HepG2 (cell line): Measurements from ENCODE around the gene KIF27. TPM values are rescaled to one million over a fixed set of nuclear protein-coding genes. Genes with fewer than 3 reads are reported as not detected.
A peak's percentile ranks its signal among the peaks of the same experiment; 100 is the strongest.

Experiments used
- ELF3 ChIP-seq: IDR thresholded peaks from 2 replicates; pipeline ENCODE4 v1.6.1; 2016; ENCODE audit warnings: missing genetic modification reagents, missing compliant biosample characterization
- FOSL2 ChIP-seq: sonication (generic); formaldehyde crosslinking; IDR thresholded peaks from 2 replicates; pipeline ENCODE4 v1.4.0; 2020; ENCODE audit warnings: missing genetic modification reagents
- FOXO4 ChIP-seq: sonication (generic); formaldehyde crosslinking; conservative IDR thresholded peaks from 2 replicates; pipeline ENCODE4 v1.8.1; 2023; ENCODE audit warnings: missing genetic modification reagents
- HMG20A ChIP-seq: IDR thresholded peaks from 2 replicates; pipeline ENCODE4 v1.6.1; 2016; ENCODE audit warnings: borderline replicate concordance
- HMG20B ChIP-seq: conservative IDR thresholded peaks from 2 replicates; pipeline ENCODE4 v1.6.1; 2016; ENCODE audit warnings: missing genetic modification reagents, missing compliant biosample characterization
- HNF4A ChIP-seq: sonication (generic); formaldehyde crosslinking; IDR thresholded peaks from 2 replicates; pipeline ENCODE4 v1.4.0; 2020; ENCODE audit warnings: missing genetic modification reagents
- HNRNPLL ChIP-seq: fragments of 200-400 bp; formaldehyde crosslinking; IDR thresholded peaks from 2 replicates; pipeline ENCODE4 v1.6.1; 2017; ENCODE audit warnings: mild to moderate bottlenecking, low read depth, low read length; ENCODE audit not compliant: poor library complexity, severe bottlenecking
- KAT8 ChIP-seq: IDR thresholded peaks from 2 replicates; pipeline ENCODE4 v1.6.1; 2016; ENCODE audit warnings: missing genetic modification reagents, missing compliant biosample characterization
- LCORL ChIP-seq, 2 experiments: fragments of 450-650 bp in 1 of 2; sonication (generic) in 1 of 2; formaldehyde crosslinking in 1 of 2; IDR thresholded peaks; 2 replicates each; pipeline versions ENCODE4 v1.5.0 to v1.6.1; 2017 to 2020; ENCODE audit warnings: antibody characterized with exemption in 1 of 2, missing genetic modification reagents in 1 of 2
- NPAS2 ChIP-seq: sonication (generic); formaldehyde crosslinking; IDR thresholded peaks from 2 replicates; pipeline ENCODE4 v1.8.0; 2022; ENCODE audit warnings: mild to moderate bottlenecking, missing genetic modification reagents, borderline replicate concordance
- NR2F2 ChIP-seq: IDR thresholded peaks from 2 replicates; pipeline ENCODE4 v1.6.1; 2012; ENCODE audit warnings: low read depth, inconsistent platforms, borderline replicate concordance
- RFXANK ChIP-seq: IDR thresholded peaks from 2 replicates; pipeline ENCODE4 v1.6.1; 2016
- SOX6 ChIP-seq, 2 experiments: fragments of 450-650 bp in 1 of 2; sonication (generic) in 1 of 2; formaldehyde crosslinking in 1 of 2; IDR thresholded peaks; 2 replicates each; pipeline versions ENCODE4 v1.4.0 to v1.6.1; 2017 to 2020; ENCODE audit warnings: antibody characterized with exemption in 1 of 2, mild to moderate bottlenecking in 1 of 2, missing genetic modification reagents in 1 of 2
- TEAD3 ChIP-seq: optimal IDR thresholded peaks from 2 replicates; pipeline ENCODE3; 2016; ENCODE audit warnings: borderline replicate concordance
- TFAP4 ChIP-seq: sonication (generic); IDR thresholded peaks from 2 replicates; pipeline ENCODE4 v1.6.1; 2016; ENCODE audit warnings: low read depth, borderline replicate concordance
- U2AF1 ChIP-seq: fragments of 200-400 bp; formaldehyde crosslinking; optimal IDR thresholded peaks from 2 replicates; pipeline ENCODE3; 2017; ENCODE audit warnings: mild to moderate bottlenecking, low read depth, low read length
- ZKSCAN8 ChIP-seq: IDR thresholded peaks from 2 replicates; pipeline ENCODE4 v1.6.1; 2016; ENCODE audit warnings: borderline replicate concordance, missing genetic modification reagents, missing compliant biosample characterization
- ZNF12 ChIP-seq: sonication (generic); formaldehyde crosslinking; IDR thresholded peaks from 2 replicates; pipeline ENCODE4 v1.5.0; 2020; ENCODE audit warnings: missing genetic modification reagents
- ZNF207 ChIP-seq: fragments of 450-650 bp; IDR thresholded peaks from 2 replicates; pipeline ENCODE4 v1.6.1; 2016; ENCODE audit warnings: antibody characterized with exemption, borderline replicate concordance
- ZNF30 ChIP-seq: sonication (generic); formaldehyde crosslinking; IDR thresholded peaks from 2 replicates; pipeline ENCODE4 v1.5.0; 2020; ENCODE audit warnings: mild to moderate bottlenecking, missing genetic modification reagents
- ZNF33A ChIP-seq: sonication (generic); formaldehyde crosslinking; IDR thresholded peaks from 2 replicates; pipeline ENCODE4 v1.5.1; 2020; ENCODE audit warnings: missing genetic modification reagents, mild to moderate bottlenecking, moderate library complexity, borderline replicate concordance
- ZNF362 ChIP-seq: sonication (generic); formaldehyde crosslinking; IDR thresholded peaks from 2 replicates; pipeline ENCODE4 v1.4.0; 2020; ENCODE audit warnings: missing genetic modification reagents, mild to moderate bottlenecking, borderline replicate concordance
- ZNF501 ChIP-seq: sonication (generic); formaldehyde crosslinking; IDR thresholded peaks from 2 replicates; pipeline ENCODE4 v1.5.1; 2020; ENCODE audit warnings: mild to moderate bottlenecking, moderate library complexity, missing genetic modification reagents
- ZNF543 ChIP-seq: sonication (generic); formaldehyde crosslinking; IDR thresholded peaks from 2 replicates; pipeline ENCODE4 v1.4.0; 2020; ENCODE audit warnings: mild to moderate bottlenecking, missing genetic modification reagents
- ZNF740 ChIP-seq: sonication (generic); formaldehyde crosslinking; IDR thresholded peaks from 2 replicates; pipeline ENCODE4 v1.4.0; 2020; ENCODE audit warnings: missing genetic modification reagents
- ZNF788 ChIP-seq: sonication (generic); formaldehyde crosslinking; IDR thresholded peaks from 2 replicates; pipeline ENCODE4 v1.5.0; 2020; ENCODE audit warnings: mild to moderate bottlenecking, missing genetic modification reagents, borderline replicate concordance
- ZUFSP ChIP-seq: sonication (generic); formaldehyde crosslinking; IDR thresholded peaks from 2 replicates; pipeline ENCODE4 v1.9.0; 2021; ENCODE audit warnings: missing genetic modification reagents, mild to moderate bottlenecking, borderline replicate concordance
- polyA plus RNA-seq, 8 experiments: library from polyadenylated mRNA; depleted of rRNA in 3 of 8; stranded (reverse) in 7 of 8; unstranded in 1 of 8; fragments of >200 nt; fragmentation: Illumina TruSeq in 4 of 8; extraction: Trizol in 4 of 8; gene quantifications; 2 replicates each; pipeline versions ENCODE4 v1.2.1 to v1.2.3, GENCODE V29; 2011 to 2016; ENCODE audit warnings: low read depth in 4 of 8, missing spikeins in 1 of 8, mixed read lengths in 1 of 8; ENCODE audit not compliant: insufficient read depth in 1 of 8
- total RNA-seq, 5 experiments: library from RNA; depleted of rRNA; stranded (reverse); fragments of >200 nt; fragmentation: Illumina TruSeq; extraction: Trizol; gene quantifications; 2 replicates each; pipeline ENCODE4 v1.2.3, GENCODE V29; 2016; ENCODE audit warnings: low read depth in 1 of 5

KIF27 gene
- total and polyA plus RNA-seq, 2 of the 13 experiments (the other 11 are each of a cell fraction or from before 2014, with no cell fraction given), result 0.95 to 4.1 TPM

- TF ChIP-seq ZNF740 (CRISPR knock-in tag) (no peak), KAT8 (CRISPR knock-in tag) (no peak), FOXO4 (CRISPR knock-in tag) (no peak), ELF3 (no peak), TFAP4 (0 out of 2 replicates have a peak, but pooled peaks have one; percentile 12), ZNF362 (CRISPR knock-in tag) (peak; percentile 90; the same call in 1 of the 2 replicates), NPAS2 (no peak), ZNF543 (CRISPR knock-in tag) (peak; percentile 59; the same call in 1 of the 2 replicates), NR2F2 (no peak), LCORL (IDR thresholded peaks at IDR 0.05) (no peak), LCORL (CRISPR knock-in tag; IDR thresholded peaks at IDR 0.05) (peak; percentile 54; the same call in 1 of the 2 replicates), RFXANK (CRISPR knock-in tag) (no peak), ZUFSP (CRISPR knock-in tag) (no peak), ZKSCAN8 (CRISPR knock-in tag) (no peak), ZNF33A (no peak), HNF4A (CRISPR knock-in tag) (peak; percentile 37; the same call in 1 of the 2 replicates), HMG20A (no peak), SOX6 (IDR thresholded peaks at IDR 0.05) (no peak), SOX6 (CRISPR knock-in tag; IDR thresholded peaks at IDR 0.05) (peak; percentile 18; the same call in 1 of the 2 replicates), ZNF501 (CRISPR knock-in tag) (no peak), U2AF1 (no peak), HNRNPLL (no peak), ZNF788 (CRISPR knock-in tag) (no peak), TEAD3 (peak; percentile 52), ZNF12 (no peak), ZNF207 (no peak), HMG20B (CRISPR knock-in tag) (no peak), ZNF30 (no peak), FOSL2 (CRISPR knock-in tag) (peak; percentile 48)
These were observed 37.8 kb upstream of the KIF27 start (continued) for GRCh38 chr9:83959061-83959460.
